ENCODE data around the gene SMIM20. TPM values are rescaled to one million over a fixed set of nuclear protein-coding genes. Genes with fewer than 3 reads are reported as not detected.

The SMIM20 gene
- total RNA-seq, 1 donor from 2014 or later = 15.2 TPM

Other genes starting within 250 kb of the SMIM20 start
- gene SEL1L3, start 51.2 kb upstream of the SMIM20 start, total RNA-seq = 59.9 and 63.4 TPM in 2 replicates